OCI-LY3 (cell line): ENCODE results near the gene ID3.

Experiments
- CTCF ChIP-seq: fragments of 200-600, 300-600 bp; sonication (generic); IDR thresholded peaks from 2 replicates; pipeline ENCODE4 v1.5.1; 2014; ENCODE audit warnings: antibody characterized with exemption, low read length, low read depth
- EZH2phosphoT487 ChIP-seq: fragments of 200-600 bp; shearing (Covaris generic); IDR thresholded peaks from 2 replicates; pipeline ENCODE4 v1.6.1; 2018; ENCODE audit warnings: antibody characterized with exemption, mixed run types, low read depth

GRCh38 chr1:23557471-23558124 is 1.7 kb downstream of the ID3 start:
- TF ChIP-seq CTCF (no peak), EZH2phosphoT487 (no peak)
